KMS-11 (cell line): ENCODE data around the gene PLXNA2.

Experiments used
- H2AFZ ChIP-seq: fragments of 200-600 bp; sonication (generic); 2 replicates; pipeline ENCODE4 v1.6.1; 2016; ENCODE audit warnings: antibody characterized with exemption, mixed run types, low read depth
- H3K27ac ChIP-seq: fragments of 200-600 bp; sonication (generic); 2 replicates; pipeline ENCODE4 v1.6.1; 2016; ENCODE audit warnings: mild to moderate bottlenecking, mixed run types
- H3K27me3 ChIP-seq: fragments of 200-600 bp; sonication (generic); 2 replicates; pipeline ENCODE4 v1.6.1; 2017; ENCODE audit warnings: mild to moderate bottlenecking, low read depth, mixed run types, moderate library complexity; ENCODE audit not compliant: insufficient read depth
- H3K36me3 ChIP-seq: fragments of 200-600 bp; sonication (generic); 2 replicates; pipeline ENCODE4 v1.6.1; 2017; ENCODE audit warnings: mild to moderate bottlenecking, mixed run types; ENCODE audit not compliant: insufficient read depth
- H3K4me1 ChIP-seq: fragments of 200-600 bp; sonication (generic); 2 replicates; pipeline ENCODE4 v1.6.1; 2016; ENCODE audit warnings: mild to moderate bottlenecking, low read depth, mixed run types; ENCODE audit not compliant: poor library complexity, severe bottlenecking
- H3K4me2 ChIP-seq: fragments of 200-600 bp; sonication (generic); 2 replicates; pipeline ENCODE4 v1.7.0; 2016; ENCODE audit warnings: mild to moderate bottlenecking, mixed run types
- H3K4me3 ChIP-seq: fragments of 200-600 bp; sonication (generic); IDR thresholded peaks from 2 replicates; pipeline ENCODE4 v1.6.1; 2017; ENCODE audit warnings: low read depth, low read length, mixed read lengths; ENCODE audit not compliant: insufficient read depth
- H3K79me2 ChIP-seq: fragments of 200-600 bp; sonication (generic); 2 replicates; pipeline ENCODE4 v1.6.1; 2016; ENCODE audit warnings: low read depth, mixed run types; ENCODE audit not compliant: insufficient read depth
- H3K9ac ChIP-seq: fragments of 200-600 bp; sonication (generic); 2 replicates; pipeline ENCODE4 v1.6.1; 2016; ENCODE audit warnings: mild to moderate bottlenecking, mixed run types
- H4K20me1 ChIP-seq: fragments of 200-600 bp; sonication (generic); 2 replicates; pipeline ENCODE4 v1.6.1; 2016; ENCODE audit warnings: mild to moderate bottlenecking, mixed run types; ENCODE audit not compliant: insufficient read depth
- TF ChIP-seq, protein P1 (sequence below): fragments of 200-600 bp; sonication (generic); conservative IDR thresholded peaks from 2 replicates; pipeline ENCODE4 v1.6.1; 2017; ENCODE audit warnings: low read depth, mild to moderate bottlenecking, antibody characterized with exemption, low read length, moderate library complexity, mixed read lengths

Gene PLXNA2

DNA sequence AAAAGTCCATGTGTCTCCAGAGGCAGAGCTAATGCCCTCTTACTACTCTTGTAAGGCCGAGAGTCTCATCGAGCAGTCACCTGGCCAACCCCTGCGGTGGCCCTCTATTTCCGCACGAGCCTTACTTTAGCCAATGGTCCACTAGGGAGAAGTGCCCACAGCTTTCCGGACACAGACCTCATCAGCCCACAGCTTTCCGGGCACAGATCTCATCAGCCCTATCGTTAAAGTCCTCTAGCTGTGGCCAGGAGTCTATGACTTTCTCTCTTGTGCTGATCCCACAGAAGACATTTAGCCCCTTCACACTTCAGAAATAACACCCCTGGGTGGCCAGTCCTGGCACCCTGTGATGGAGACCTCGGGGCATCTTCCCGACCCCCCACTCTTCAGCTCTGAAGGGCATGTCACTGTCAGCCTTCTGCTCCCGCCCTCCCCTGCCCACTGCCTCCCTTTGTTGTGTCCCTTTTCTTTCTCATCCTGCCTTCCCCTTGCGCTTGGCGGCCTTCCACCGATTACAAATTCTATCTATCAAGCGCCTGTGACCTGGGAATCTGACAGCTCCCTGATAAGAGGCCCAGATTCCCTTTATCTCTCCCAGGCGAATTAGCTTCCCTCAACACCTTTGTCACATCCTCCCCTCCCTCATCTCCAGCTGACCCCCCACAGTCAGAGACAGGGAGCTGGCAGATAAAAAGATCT is 161.0 kb downstream of the PLXNA2 start:
- Histone ChIP-seq H3K9ac (no peak overlapping the region), H3K4me1 (peaks cover 16% of the 10 kb centered on the region), H3K27me3 (no peaks in the 10 kb centered on the region), H3K79me2 (no peaks in the 10 kb centered on the region), H3K36me3 (no peaks in the 10 kb centered on the region), H4K20me1 (no peaks in the 10 kb centered on the region), H2AFZ (no peak overlapping the region), H3K27ac (no peak overlapping the region), H3K4me2 (no peak overlapping the region), H3K4me3 (no peak overlapping the region)
- TF ChIP-seq, protein P1, sequence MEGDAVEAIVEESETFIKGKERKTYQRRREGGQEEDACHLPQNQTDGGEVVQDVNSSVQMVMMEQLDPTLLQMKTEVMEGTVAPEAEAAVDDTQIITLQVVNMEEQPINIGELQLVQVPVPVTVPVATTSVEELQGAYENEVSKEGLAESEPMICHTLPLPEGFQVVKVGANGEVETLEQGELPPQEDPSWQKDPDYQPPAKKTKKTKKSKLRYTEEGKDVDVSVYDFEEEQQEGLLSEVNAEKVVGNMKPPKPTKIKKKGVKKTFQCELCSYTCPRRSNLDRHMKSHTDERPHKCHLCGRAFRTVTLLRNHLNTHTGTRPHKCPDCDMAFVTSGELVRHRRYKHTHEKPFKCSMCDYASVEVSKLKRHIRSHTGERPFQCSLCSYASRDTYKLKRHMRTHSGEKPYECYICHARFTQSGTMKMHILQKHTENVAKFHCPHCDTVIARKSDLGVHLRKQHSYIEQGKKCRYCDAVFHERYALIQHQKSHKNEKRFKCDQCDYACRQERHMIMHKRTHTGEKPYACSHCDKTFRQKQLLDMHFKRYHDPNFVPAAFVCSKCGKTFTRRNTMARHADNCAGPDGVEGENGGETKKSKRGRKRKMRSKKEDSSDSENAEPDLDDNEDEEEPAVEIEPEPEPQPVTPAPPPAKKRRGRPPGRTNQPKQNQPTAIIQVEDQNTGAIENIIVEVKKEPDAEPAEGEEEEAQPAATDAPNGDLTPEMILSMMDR = no peak

DNA sequence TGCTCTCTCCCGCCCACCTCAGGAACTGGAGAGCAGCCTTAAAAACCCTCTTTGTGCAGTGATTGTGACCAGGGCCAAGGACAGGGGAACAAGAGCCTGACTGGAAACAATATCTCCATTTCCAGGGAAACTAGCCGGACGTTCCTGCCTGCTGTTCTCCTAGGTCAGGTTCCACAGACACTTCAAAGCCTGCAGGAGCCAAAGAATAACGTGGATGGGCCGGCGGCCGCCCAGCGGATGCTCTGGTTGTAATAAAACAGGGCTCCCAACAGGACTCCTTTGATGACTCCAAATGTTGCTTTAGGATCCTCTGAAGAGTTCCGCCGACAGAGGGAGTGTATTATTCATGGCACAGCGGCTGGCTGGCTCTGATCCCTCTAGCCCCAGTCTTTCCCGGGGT is 162.2 kb downstream of the PLXNA2 start:
- no peak overlapping the region for H3K4me2 ChIP-seq
- no peak overlapping the region for H3K27ac ChIP-seq
- no peak overlapping the region for H3K9ac ChIP-seq
- H3K4me1 ChIP-seq = peaks cover 12% of the 10 kb centered on the region
- TF ChIP-seq, protein P1 = no peak
- H4K20me1 ChIP-seq = no peaks in the 10 kb centered on the region
- no peaks in the 10 kb centered on the region for H3K36me3 ChIP-seq
- no peaks in the 10 kb centered on the region for H3K27me3 ChIP-seq
- H3K79me2 ChIP-seq = no peaks in the 10 kb centered on the region
- H2AFZ ChIP-seq = no peak overlapping the region
- no peak overlapping the region for H3K4me3 ChIP-seq

DNA sequence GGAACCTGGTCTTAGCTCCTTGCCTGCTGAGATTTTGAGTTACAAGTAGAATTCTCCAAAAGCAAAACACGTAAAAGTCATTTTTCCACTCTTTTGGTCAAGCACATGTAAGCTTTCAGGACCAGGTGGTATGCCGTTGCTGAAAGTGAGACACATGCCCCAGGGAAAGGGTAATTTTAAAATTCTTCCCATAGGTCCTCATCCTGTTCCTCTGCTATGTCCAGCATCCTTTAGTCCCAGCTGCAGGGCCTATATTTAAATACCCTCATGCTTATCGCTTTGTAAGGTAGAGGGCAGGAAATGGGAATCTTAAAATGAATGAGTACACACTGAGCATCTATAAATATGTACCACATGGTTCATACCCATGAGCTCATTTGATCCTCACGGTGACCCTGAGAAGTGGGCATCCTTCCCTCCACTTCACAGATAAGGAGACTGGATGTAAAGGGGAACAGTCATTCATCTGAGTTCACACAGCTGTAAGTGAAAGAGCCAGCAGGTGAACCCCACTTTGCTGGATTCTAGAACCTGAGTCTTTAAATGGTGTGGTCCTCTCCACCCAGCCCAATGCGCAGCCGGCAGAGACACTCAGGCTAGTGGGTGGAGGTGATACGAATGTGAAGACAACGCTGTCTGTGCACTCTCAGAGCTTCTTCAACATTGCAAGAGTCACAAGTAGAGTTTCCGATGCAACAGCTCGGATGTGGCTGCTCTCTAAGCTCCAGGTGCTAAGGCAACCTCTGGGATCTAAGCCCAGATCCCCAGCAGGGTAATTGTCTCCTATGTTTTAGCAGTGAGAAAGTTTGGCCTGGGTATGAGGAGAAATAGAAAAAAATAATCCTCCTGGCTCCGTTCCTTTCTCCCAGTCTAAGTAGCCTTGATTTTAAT is 163.5 kb downstream of the PLXNA2 start:
- no peak overlapping the region for H3K9ac ChIP-seq
- H3K4me2 ChIP-seq = no peak overlapping the region
- H3K4me1 ChIP-seq = no peaks in the 10 kb centered on the region
- H4K20me1 ChIP-seq = no peaks in the 10 kb centered on the region
- H3K27me3 ChIP-seq = no peaks in the 10 kb centered on the region
- H3K4me3 ChIP-seq = no peak overlapping the region
- no peak overlapping the region for H2AFZ ChIP-seq
- H3K27ac ChIP-seq = no peak overlapping the region
- H3K36me3 ChIP-seq = no peaks in the 10 kb centered on the region
- H3K79me2 ChIP-seq = no peaks in the 10 kb centered on the region
- TF ChIP-seq, protein P1 = no peak

DNA sequence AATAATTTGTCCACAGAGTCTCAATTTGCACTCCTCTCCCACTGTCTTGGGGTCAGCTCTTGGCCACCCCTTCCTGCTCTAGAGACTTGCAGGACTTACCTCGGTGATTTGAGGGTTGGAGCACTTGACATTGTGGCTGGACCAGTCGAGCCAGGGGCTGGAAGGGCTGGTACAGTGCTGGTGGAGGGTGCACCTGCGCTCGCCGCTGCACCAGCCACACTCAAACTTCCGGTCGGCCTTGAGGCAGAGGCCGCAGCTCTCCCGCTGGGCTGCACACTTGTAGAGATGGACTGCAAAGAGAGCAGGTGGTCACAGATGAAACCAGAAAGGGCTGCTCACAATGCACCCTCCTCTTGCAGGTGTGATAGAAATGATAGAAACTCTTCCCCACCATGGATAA is 165.0 kb downstream of the PLXNA2 start:
- Histone ChIP-seq H3K4me2 (no peak overlapping the region), H2AFZ (no peak overlapping the region), H3K27ac (no peak overlapping the region), H3K4me1 (no peaks in the 10 kb centered on the region), H4K20me1 (no peaks in the 10 kb centered on the region), H3K9ac (no peak overlapping the region), H3K4me3 (no peak overlapping the region), H3K27me3 (no peaks in the 10 kb centered on the region), H3K36me3 (no peaks in the 10 kb centered on the region), H3K79me2 (no peaks in the 10 kb centered on the region)
- TF ChIP-seq, protein P1 = no peak
